MCF 10A (cell line): ENCODE results near the gene NELL2. TPM values are rescaled to one million over a fixed set of nuclear protein-coding genes. Genes with fewer than 3 reads are reported as not detected.

ENCODE experiments used
- BruUV-seq: library from RNA; stranded (reverse); fragments of 400-500 nt; replicated peaks from 2 replicates; lab custom pipeline; 2021; lab: Mats Ljungman, UMichigan
- CTCF ChIA-PET: fragments of 300-600 bp; sonication (Branson Sonifier 250); formaldehyde crosslinking; extraction: SDS; loops from one replicate; lab custom pipeline; 2021; ENCODE audit warnings: antibody characterized with exemption, inconsistent platforms; lab: Yijun Ruan, JAX
- POLR2A ChIA-PET: fragments of 300-600, 350-650 bp; sonication (Branson Sonifier 250); formaldehyde crosslinking; extraction: SDS; loops from one replicate; lab custom pipeline; 2020; ENCODE audit warnings: antibody characterized with exemption, inconsistent platforms; lab: Yijun Ruan, JAX
- DNase-seq: peaks from one replicate; pipeline ENCODE4 v3.0.0-alpha.2; 2018; ENCODE audit not compliant: unreplicated experiment
- H3K27ac Mint-ChIP-seq: one replicate; pipeline ENCODE4 v1.8.0; 2022; ENCODE audit warnings: mild to moderate bottlenecking, low read depth, mixed read lengths; ENCODE audit not compliant: unreplicated experiment
- H3K27me3 Mint-ChIP-seq: one replicate; pipeline ENCODE4 v1.8.0; 2022; ENCODE audit warnings: mixed read lengths; ENCODE audit not compliant: insufficient read depth, unreplicated experiment
- H3K36me3 Mint-ChIP-seq: one replicate; pipeline ENCODE4 v1.8.0; 2022; ENCODE audit warnings: mild to moderate bottlenecking, moderate library complexity, mixed read lengths; ENCODE audit not compliant: insufficient read depth, unreplicated experiment
- H3K4me1 Mint-ChIP-seq: one replicate; pipeline ENCODE4 v1.8.0; 2022; ENCODE audit warnings: mixed read lengths; ENCODE audit not compliant: insufficient read depth, unreplicated experiment
- H3K4me3 Mint-ChIP-seq: one replicate; pipeline ENCODE4 v1.8.0; 2022; ENCODE audit warnings: mild to moderate bottlenecking, moderate library complexity, mixed read lengths; ENCODE audit not compliant: unreplicated experiment
- H3K9me3 Mint-ChIP-seq: one replicate; pipeline ENCODE4 v1.8.0; 2022; ENCODE audit warnings: mixed read lengths; ENCODE audit not compliant: unreplicated experiment
- CTCF ChIP-seq: fragments of 200-600 bp; IDR thresholded peaks from one replicate; pipeline ENCODE4 v1.8.0; 2022; ENCODE audit warnings: antibody characterized with exemption, mild to moderate bottlenecking; ENCODE audit not compliant: unreplicated experiment
- intact Hi-C: fragments of 100-400 bp; cut with micrococcal nuclease; formaldehyde crosslinking; loops from 2 replicates; pipeline ENCODE4 v1.14.1; 2022
- total RNA-seq: library from RNA; stranded (reverse); gene quantifications from 2 replicates; pipeline ENCODE4 v1.2.3, GENCODE V29; 2022

NELL2 gene
- total RNA-seq, 1 experiment from 2014 or later = not detected

DNA sequence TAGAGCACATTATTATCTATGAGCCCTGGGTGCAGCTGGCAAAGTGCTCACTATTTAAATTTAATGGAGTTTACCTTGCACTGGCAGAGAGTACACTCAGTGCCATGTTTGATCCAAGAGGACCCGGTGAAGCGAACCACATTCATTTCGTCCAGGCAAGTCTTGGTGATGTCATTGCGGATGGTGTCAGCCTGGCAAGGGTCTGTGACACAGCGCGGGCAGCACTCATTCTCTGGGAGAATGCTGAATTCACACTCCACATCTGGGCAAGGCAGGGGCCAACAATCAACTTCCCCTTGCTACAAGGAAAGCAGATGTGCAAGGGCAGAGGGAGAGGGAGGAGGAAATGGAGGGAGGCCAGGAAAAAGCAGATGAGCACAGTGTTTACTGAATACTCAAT, 356.2 kb downstream of the NELL2 start:
- Mint-ChIP-seq H3K4me1 (no peaks in the 10 kb centered on the region), H3K9me3 (no peaks in the 10 kb centered on the region), H3K27ac (no peak overlapping the region), H3K36me3 (no peaks in the 10 kb centered on the region), H3K4me3 (no peak overlapping the region), H3K27me3 (peaks cover 54% of the 10 kb centered on the region)
- no peak for DNase-seq
- BruUV-seq = no TSS peak
- CTCF ChIA-PET = interaction anchor here (0.9 kb wide), 1 partner anchor 61 kb away, joined by 3 read pairs; no protein-coding TSS in a partner anchor
- intact Hi-C loops = no loop called here
- POLR2A ChIA-PET = no interaction called here
- TF ChIP-seq CTCF = no peak

DNA sequence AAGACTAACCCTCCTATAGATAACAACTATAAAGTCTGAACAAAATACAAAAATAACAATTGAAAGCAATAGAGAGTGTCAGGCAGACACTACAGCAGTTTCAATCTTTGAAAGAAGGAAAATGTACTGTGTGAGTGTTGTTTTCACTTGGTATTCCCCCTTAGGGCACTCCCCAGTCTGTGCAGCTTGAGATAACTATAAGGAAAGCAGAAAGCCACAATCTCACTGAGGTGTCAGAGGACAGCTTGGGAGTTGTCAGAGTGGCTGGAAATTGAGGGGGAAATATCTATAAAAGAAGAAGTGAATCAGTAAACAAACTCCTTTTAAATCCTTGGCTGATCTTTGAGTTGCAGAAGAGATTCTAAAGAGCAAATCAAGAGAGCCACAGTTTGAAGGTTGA, 364.8 kb downstream of the NELL2 start:
- intact Hi-C loops = no loop called here
- no peaks in the 10 kb centered on the region for H3K4me1 Mint-ChIP-seq
- TF ChIP-seq CTCF = no peak
- CTCF ChIA-PET = interaction anchor here (0.8 kb wide), 1 partner anchor 510 kb away, joined by 5 read pairs; no protein-coding TSS in a partner anchor
- no peaks in the 10 kb centered on the region for H3K36me3 Mint-ChIP-seq
- BruUV-seq = no TSS peak
- H3K27me3 Mint-ChIP-seq = peaks cover 69% of the 10 kb centered on the region
- no peak overlapping the region for H3K27ac Mint-ChIP-seq
- H3K4me3 Mint-ChIP-seq = no peak overlapping the region
- POLR2A ChIA-PET = no interaction called here
- no peaks in the 10 kb centered on the region for H3K9me3 Mint-ChIP-seq
- DNase-seq = no peak

- no peaks in the 10 kb centered on the region for H3K36me3 Mint-ChIP-seq
- H3K27me3 Mint-ChIP-seq = peaks cover 69% of the 10 kb centered on the region
- no peaks in the 10 kb centered on the region for H3K9me3 Mint-ChIP-seq
- intact Hi-C loops = no loop called here
- ChIA-PET POLR2A (no interaction called here), CTCF (interaction anchor here (0.6 kb wide), 2 partner anchors 12 to 560 kb away, joined by 4 to 6 read pairs; no protein-coding TSS in a partner anchor)
- H3K27ac Mint-ChIP-seq = no peak overlapping the region
- TF ChIP-seq CTCF = no peak
- no peaks in the 10 kb centered on the region for H3K4me1 Mint-ChIP-seq
- no TSS peak for BruUV-seq
- DNase-seq = no peak
- no peak overlapping the region for H3K4me3 Mint-ChIP-seq
These were observed 365.6 kb downstream of the NELL2 start for GRCh38 chr12:44510510-44510909.

DNA sequence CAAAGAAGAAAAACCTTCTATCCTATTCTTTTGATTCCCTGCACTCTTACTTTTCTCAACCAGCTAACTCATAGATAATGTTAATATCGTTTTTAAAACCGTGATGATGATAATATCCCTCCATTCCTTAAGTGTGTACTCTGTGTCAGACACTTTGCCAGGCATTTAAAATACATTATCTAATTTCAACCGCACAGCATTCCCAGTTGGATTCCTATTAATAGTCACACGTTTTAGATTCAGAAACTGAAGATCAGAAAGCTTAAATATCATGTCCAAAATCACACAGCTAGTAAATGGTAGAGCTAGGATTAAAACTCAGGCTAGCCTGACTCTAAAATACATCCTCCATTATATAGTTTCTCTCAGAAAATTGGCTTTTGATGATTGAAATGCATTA, 366.0 kb downstream of the NELL2 start:
- no peaks in the 10 kb centered on the region for H3K9me3 Mint-ChIP-seq
- H3K4me3 Mint-ChIP-seq = no peak overlapping the region
- H3K27me3 Mint-ChIP-seq = peaks cover 72% of the 10 kb centered on the region
- no TSS peak for BruUV-seq
- no peak for TF ChIP-seq CTCF
- intact Hi-C loops = no loop called here
- H3K27ac Mint-ChIP-seq = no peak overlapping the region
- DNase-seq = no peak
- H3K36me3 Mint-ChIP-seq = no peaks in the 10 kb centered on the region
- ChIA-PET POLR2A (no interaction called here), CTCF (interaction anchor here (0.6 kb wide), 2 partner anchors 11 to 559 kb away, joined by 4 to 6 read pairs; no protein-coding TSS in a partner anchor)
- no peaks in the 10 kb centered on the region for H3K4me1 Mint-ChIP-seq
